GM12801 (cell line): Measurements from ENCODE around the gene GPR137C.

Source experiments
- CTCF ChIP-seq: IDR thresholded peaks from one replicate; pipeline ENCODE4 v1.5.1; 2011; ENCODE audit warnings: control low read depth; ENCODE audit not compliant: insufficient read length; ENCODE audit errors: extremely low read depth

The GPR137C gene

GRCh38 chr14:52641745-52642144 is 89.1 kb downstream of the GPR137C start:
- no peak for TF ChIP-seq CTCF

- no peak for TF ChIP-seq CTCF
These were observed 96.9 kb downstream of the GPR137C start for GRCh38 chr14:52649511-52649910.

GRCh38 chr14:52650774-52651173 is 98.1 kb downstream of the GPR137C start:
- TF ChIP-seq CTCF: no peak

GRCh38 chr14:52656905-52657304 is 104.3 kb downstream of the GPR137C start:
- TF ChIP-seq CTCF: no peak

- TF ChIP-seq CTCF: no peak
These were observed 107.7 kb downstream of the GPR137C start for GRCh38 chr14:52660325-52660724.

- no peak for TF ChIP-seq CTCF
These were observed 108.2 kb downstream of the GPR137C start for GRCh38 chr14:52660832-52661231.

- TF ChIP-seq CTCF: no peak
These were observed 108.7 kb downstream of the GPR137C start for GRCh38 chr14:52661314-52661713.

- no peak for TF ChIP-seq CTCF
These were observed 111.2 kb downstream of the GPR137C start for GRCh38 chr14:52663850-52664249.
